Naive thymus-derived CD8-positive, alpha-beta T cell (primary cell): ENCODE data around the gene ATXN2L. TPM values are rescaled to one million over a fixed set of nuclear protein-coding genes. Genes with fewer than 3 reads are reported as not detected.

Experiments used
- ATAC-seq, 2 donors: fragments of 150-1000 bp; cut with Tn5 transposase in 1 of 2; sonication (Bioruptor Pico), chemical (Tn5 transposase) in 1 of 2; 1 replicate in 1 of 2; 2 replicates in 1 of 2; pipeline ENCODE4 v1.10.0; 2021; ENCODE audit warnings: mild to moderate bottlenecking in 2 of 2, moderate library complexity in 2 of 2
- POLR2A ChIA-PET: fragments of 350-600 bp; sonication (Branson Sonifier 250); formaldehyde crosslinking; loops from one replicate; lab custom pipeline; 2021; ENCODE audit warnings: antibody characterized with exemption; lab: Charles Lee
- DNase-seq, 10 donors: peaks; one replicate each; pipeline versions ENCODE4 v3.0.0 to v3.0.0-alpha.2; 2020 to 2022
- H3K27ac Mint-ChIP-seq, 10 donors: one replicate each; pipeline ENCODE4 v1.8.0; 2020 to 2022; ENCODE audit warnings: mild to moderate bottlenecking in 10 of 10, mixed read lengths in 10 of 10, moderate library complexity in 4 of 10, inconsistent platforms in 1 of 10
- H3K27me3 Mint-ChIP-seq, 5 donors: one replicate each; pipeline ENCODE4 v1.8.0; 2021 to 2022; ENCODE audit warnings: mixed read lengths in 5 of 5
- H3K36me3 Mint-ChIP-seq, 3 donors: one replicate each; pipeline ENCODE4 v1.8.0; 2020 to 2022; ENCODE audit warnings: mixed read lengths in 3 of 3, mild to moderate bottlenecking in 2 of 3, inconsistent platforms in 1 of 3
- H3K4me1 Mint-ChIP-seq, 4 donors: one replicate each; pipeline ENCODE4 v1.8.0; 2021 to 2022; ENCODE audit warnings: mixed read lengths in 4 of 4
- H3K4me3 Mint-ChIP-seq, 10 donors: one replicate each; pipeline ENCODE4 v1.8.0; 2020 to 2022; ENCODE audit warnings: mild to moderate bottlenecking in 10 of 10, mixed read lengths in 10 of 10, moderate library complexity in 6 of 10, inconsistent platforms in 1 of 10
- H3K9me3 Mint-ChIP-seq, 9 donors: one replicate each; pipeline ENCODE4 v1.8.0; 2020 to 2022; ENCODE audit warnings: mixed read lengths in 9 of 9, mild to moderate bottlenecking in 3 of 9, inconsistent platforms in 1 of 9, moderate library complexity in 1 of 9
- polyA plus RNA-seq, 3 donors: library from polyadenylated mRNA; unstranded; fragments of 300-500 nt; fragmentation: Illumina TruSeq; gene quantifications; one replicate each; pipeline ENCODE4 v1.2.3, GENCODE V29; 2021
- total RNA-seq, 8 experiments: library from RNA in 2 of 8; stranded (reverse) in 2 of 8; gene quantifications; one replicate each; pipeline ENCODE4 v1.2.3 and lab custom pipeline; 2021 to 2026

The ATXN2L gene
- total and polyA plus RNA-seq, 5 experiments from 2014 or later = 14.2 to 339 (median 28.4) TPM

- Mint-ChIP-seq H3K4me1 (peaks cover 23 to 57% (median 52%) of the 10 kb centered on the region in 4 donors), H3K9me3 (no peaks in the 10 kb centered on the region), H3K36me3 (peaks cover 0 to 51% (median 10%) of the 10 kb centered on the region in 3 donors), H3K27me3 (peaks cover 0 to 4% (median 0%) of the 10 kb centered on the region in 5 donors), H3K27ac (peak overlapping the region; percentile 93 to 100 (median 98)), H3K4me3 (peak overlapping the region; percentile 91 to 100 (median 98))
- POLR2A ChIA-PET = interaction anchor here (0.6 to 6.0 kb wide), 3 partner anchors 21 to 529 kb away, joined by 4 to 99 read pairs (median 13); partner anchors contain the start of genes NFATC2IP and TUFM
- no peak for ATAC-seq
- DNase-seq = no peak
Observed at GRCh38 chr16:28824717-28824973, 1.8 kb downstream of the ATXN2L start.

- H3K4me1 Mint-ChIP-seq = peaks cover 21 to 57% (median 46%) of the 10 kb centered on the region in 4 donors
- H3K27ac Mint-ChIP-seq = peak overlapping the region; percentile 66 to 93 (median 74)
- peaks cover 0 to 65% (median 17%) of the 10 kb centered on the region in 3 donors for H3K36me3 Mint-ChIP-seq
- peaks cover 0 to 4% (median 0%) of the 10 kb centered on the region in 5 donors for H3K27me3 Mint-ChIP-seq
- POLR2A ChIA-PET = interaction anchor here (1.1 to 6.0 kb wide), 2 partner anchors 15 to 20 kb away, joined by 3 to 99 read pairs; partner anchors contain the start of gene TUFM
- no peak for DNase-seq
- H3K9me3 Mint-ChIP-seq = no peaks in the 10 kb centered on the region
- peak overlapping the region in 6 of 10 donors; percentile 20 to 96 (median 62) for H3K4me3 Mint-ChIP-seq
- no peak for ATAC-seq
Observed at GRCh38 chr16:28826141-28826540, 3.3 kb downstream of the ATXN2L start.

GRCh38 chr16:28829747-28830146 is 6.9 kb downstream of the ATXN2L start:
- Mint-ChIP-seq H3K27ac (peak overlapping the region in 1 of 10 donors; percentile 73), H3K4me3 (no peak overlapping the region), H3K27me3 (no peaks in the 10 kb centered on the region), H3K4me1 (peaks cover 16 to 46% (median 33%) of the 10 kb centered on the region in 4 donors), H3K36me3 (peaks cover 0 to 94% (median 38%) of the 10 kb centered on the region in 3 donors), H3K9me3 (no peaks in the 10 kb centered on the region)
- ATAC-seq = no peak
- POLR2A ChIA-PET = no interaction called here
- DNase-seq = no peak

- POLR2A ChIA-PET = interaction anchor here (0.7 kb wide), 1 partner anchor 341 kb away, joined by 4 read pairs; no protein-coding TSS in a partner anchor
- H3K4me3 Mint-ChIP-seq = no peak overlapping the region
Observed at GRCh38 chr16:28830531-28830930, 7.7 kb downstream of the ATXN2L start.

GRCh38 chr16:28834349-28834748 is 11.6 kb downstream of the ATXN2L start:
- Mint-ChIP-seq H3K27me3 (no peaks in the 10 kb centered on the region), H3K9me3 (no peaks in the 10 kb centered on the region), H3K27ac (peak overlapping the region in 1 of 10 donors; percentile 57), H3K4me1 (peaks cover 0 to 13% (median 8%) of the 10 kb centered on the region in 4 donors), H3K36me3 (peaks cover 0 to 88% (median 31%) of the 10 kb centered on the region in 3 donors), H3K4me3 (no peak overlapping the region)
- DNase-seq (no peak), ATAC-seq (no peak)
- POLR2A ChIA-PET = interaction anchor here (0.6 to 1.8 kb wide), 3 partner anchors 12 to 216 kb away, joined by 3 to 4 read pairs (median 4); partner anchors contain the start of gene TUFM

More at GRCh38 chr16:28830531-28830930, 7.7 kb downstream of the ATXN2L start:
- peaks cover 0 to 96% (median 40%) of the 10 kb centered on the region in 3 donors for H3K36me3 Mint-ChIP-seq
- H3K4me1 Mint-ChIP-seq = peaks cover 12 to 39% (median 25%) of the 10 kb centered on the region in 4 donors
- DNase-seq (no peak), ATAC-seq (no peak)
- H3K27ac Mint-ChIP-seq = peak overlapping the region in 4 of 10 donors; percentile 44 to 85 (median 63)
- H3K9me3 Mint-ChIP-seq = no peaks in the 10 kb centered on the region
- H3K27me3 Mint-ChIP-seq = no peaks in the 10 kb centered on the region

GRCh38 chr16:28834873-28835863 is 12.4 kb downstream of the ATXN2L start:
- Mint-ChIP-seq H3K9me3 (no peaks in the 10 kb centered on the region), H3K4me1 (peaks cover 0 to 9% (median 8%) of the 10 kb centered on the region in 4 donors), H3K4me3 (no peak overlapping the region), H3K27me3 (no peaks in the 10 kb centered on the region), H3K27ac (peak overlapping the region in 2 of 10 donors; percentile 52 to 77), H3K36me3 (peaks cover 0 to 80% (median 31%) of the 10 kb centered on the region in 3 donors)
- POLR2A ChIA-PET = interaction anchor here (0.6 to 2.2 kb wide), 4 partner anchors 8 to 14 kb away, joined by 3 to 6 read pairs (median 4); partner anchors contain the start of gene TUFM
- DNase-seq (no peak), ATAC-seq (no peak)

- H3K27ac Mint-ChIP-seq = peak overlapping the region in 1 of 10 donors; percentile 16
- POLR2A ChIA-PET = interaction anchor here (0.7 to 2.2 kb wide), 4 partner anchors 8 to 10 kb away, joined by 3 to 6 read pairs (median 4); partner anchors contain the start of gene TUFM
Observed at GRCh38 chr16:28835864-28836760, 13.3 kb downstream of the ATXN2L start.

GRCh38 chr16:28836761-28837064 is 13.9 kb downstream of the ATXN2L start:
- Mint-ChIP-seq H3K36me3 (peaks cover 0 to 75% (median 23%) of the 10 kb centered on the region in 3 donors), H3K4me1 (peaks cover 0 to 9% (median 6%) of the 10 kb centered on the region in 4 donors), H3K9me3 (no peaks in the 10 kb centered on the region), H3K27ac (peak overlapping the region in 1 of 10 donors; percentile 9), H3K27me3 (no peaks in the 10 kb centered on the region), H3K4me3 (no peak overlapping the region)
- ATAC-seq (no peak), DNase-seq (no peak)
- POLR2A ChIA-PET = interaction anchor here (1.5 to 2.2 kb wide), 2 partner anchors 9 to 10 kb away, joined by 5 to 6 read pairs; partner anchors contain the start of gene TUFM

More at GRCh38 chr16:28835864-28836760, 13.3 kb downstream of the ATXN2L start:
- no peaks in the 10 kb centered on the region for H3K9me3 Mint-ChIP-seq
- peaks cover 0 to 9% (median 6%) of the 10 kb centered on the region in 4 donors for H3K4me1 Mint-ChIP-seq
- no peak overlapping the region for H3K4me3 Mint-ChIP-seq
- no peak for ATAC-seq
- DNase-seq = no peak
- peaks cover 0 to 73% (median 25%) of the 10 kb centered on the region in 3 donors for H3K36me3 Mint-ChIP-seq
- no peaks in the 10 kb centered on the region for H3K27me3 Mint-ChIP-seq

- POLR2A ChIA-PET = interaction anchor here (0.5 to 2.2 kb wide), 6 partner anchors 9 to 1217 kb away, joined by 3 to 7 read pairs (median 5); partner anchors contain the start of genes ATXN2L and TUFM
- H3K36me3 Mint-ChIP-seq = peaks cover 0 to 73% (median 15%) of the 10 kb centered on the region in 3 donors
- H3K4me3 Mint-ChIP-seq = peak overlapping the region in 1 of 10 donors; percentile 52
- no peaks in the 10 kb centered on the region for H3K9me3 Mint-ChIP-seq
- H3K4me1 Mint-ChIP-seq = peaks cover 0 to 7% (median 2%) of the 10 kb centered on the region in 4 donors
- H3K27me3 Mint-ChIP-seq = no peaks in the 10 kb centered on the region
- H3K27ac Mint-ChIP-seq = peak overlapping the region in 8 of 10 donors; percentile 37 to 80 (median 68)
- no peak for DNase-seq
- no peak for ATAC-seq
Observed at GRCh38 chr16:28837672-28838557, 15.1 kb downstream of the ATXN2L start.

- H3K27ac Mint-ChIP-seq = peak overlapping the region in 5 of 10 donors; percentile 22 to 80 (median 65)
- peak in 1 of 2 donors; percentile 14 for ATAC-seq
Observed at GRCh38 chr16:28838558-28838918, 15.7 kb downstream of the ATXN2L start.

More at GRCh38 chr16:28838558-28838918, 15.7 kb downstream of the ATXN2L start:
- no peak overlapping the region for H3K4me3 Mint-ChIP-seq
- no peaks in the 10 kb centered on the region for H3K9me3 Mint-ChIP-seq
- DNase-seq = no peak
- peaks cover 0 to 73% (median 8%) of the 10 kb centered on the region in 3 donors for H3K36me3 Mint-ChIP-seq
- no peaks in the 10 kb centered on the region for H3K27me3 Mint-ChIP-seq
- POLR2A ChIA-PET = interaction anchor here (0.7 to 1.9 kb wide), 3 partner anchors 16 to 124 kb away, joined by 3 to 7 read pairs (median 5); partner anchors contain the start of gene ATXN2L
- peaks cover 0 to 8% (median 3%) of the 10 kb centered on the region in 4 donors for H3K4me1 Mint-ChIP-seq
